Measurements from ENCODE around the gene B3GALT4.
A peak's percentile ranks its signal among the peaks of the same experiment; 100 is the strongest.

B3GALT4 gene

GRCh38 chr6:33320315-33321181 is 43.6 kb downstream of the B3GALT4 start:
- peaks cover 20% of the 10 kb centered on the region for H3K4me1 ChIP-seq (ENCODE audit: control insufficient read depth, insufficient read depth, low read length)
- 0 out of 2 replicates have a peak overlapping the region, but pooled peaks have one; percentile 18 for H3K27ac ChIP-seq (ENCODE audit: extremely low read depth, low read depth, low read length)
- POLR2A ChIA-PET, result interaction anchor here (1.0 to 1.9 kb wide), 7 partner anchors 21 to 349 kb away, joined by 3 to 13 read pairs (median 4); partner anchors contain the start of genes B3GALT4, PFDN6, PHF1 and RGL2
- no peak overlapping the region; the same call in 1 of the 2 replicates for H3K4me3 ChIP-seq (ENCODE audit: low read depth, low read length)
- H3K9me3 ChIP-seq (ENCODE audit: control insufficient read depth, insufficient read depth, low read depth, low read length), result no peaks in the 10 kb centered on the region
- H3K36me3 ChIP-seq (ENCODE audit: control insufficient read depth in 2 of 2, insufficient read depth in 1 of 2, low read length in 2 of 2), result peaks cover 14 to 41% of the 10 kb centered on the region in 2 experiments
- CTCF ChIA-PET, result interaction anchor here (0.6 to 2.9 kb wide), 5 partner anchors 17 to 198 kb away, joined by 3 to 21 read pairs (median 4); partner anchors contain the start of gene RGL2
- no peak for TF ChIP-seq ZNF138 (tag by site-specific recombination; IDR thresholded peaks at IDR 0.05; ENCODE audit: borderline replicate concordance)
- peak; percentile 59 for TF ChIP-seq ZNF660 (tag by site-specific recombination; IDR thresholded peaks at IDR 0.05)
- TF ChIP-seq ZNF623 (tag by site-specific recombination; IDR thresholded peaks at IDR 0.05), result 0 out of 2 replicates have a peak, but pooled peaks have one; percentile 30
- TF ChIP-seq ZNF394 (tag by site-specific recombination; IDR thresholded peaks at IDR 0.05; ENCODE audit: borderline replicate concordance), result peak; percentile 70
- peak; percentile 97 for TF ChIP-seq ZEB2 (tag by site-specific recombination; IDR thresholded peaks at IDR 0.05)
- no peak for TF ChIP-seq ZNF571 (tag by site-specific recombination; IDR thresholded peaks at IDR 0.05)
- TF ChIP-seq HOXD13 (CRISPR knock-in tag; IDR thresholded peaks at IDR 0.05; ENCODE audit: borderline replicate concordance), result no peak
- TF ChIP-seq ZNF37A (tag by site-specific recombination; IDR thresholded peaks at IDR 0.05), result no peak
- TF ChIP-seq ZFP69B (tag by site-specific recombination; IDR thresholded peaks at IDR 0.05), result peak; percentile 46; the same call in 1 of the 2 replicates
- peak; percentile 28; the same call in 1 of the 2 replicates for TF ChIP-seq OSR2 (tag by site-specific recombination; IDR thresholded peaks at IDR 0.05)
- TF ChIP-seq FEZF1 (tag by site-specific recombination; IDR thresholded peaks at IDR 0.05), result no peak
- no peak for TF ChIP-seq PBX3 (CRISPR knock-in tag; IDR thresholded peaks at IDR 0.05)
- TF ChIP-seq ZNF362 (tag by site-specific recombination; IDR thresholded peaks at IDR 0.05), result 0 out of 2 replicates have a peak, but pooled peaks have one; percentile 29
- TF ChIP-seq ZNF18 (tag by site-specific recombination; IDR thresholded peaks at IDR 0.05), result no peak
- no peak for TF ChIP-seq ZNF155 (tag by site-specific recombination; IDR thresholded peaks at IDR 0.05)
- TF ChIP-seq ZNF175 (tag by site-specific recombination; IDR thresholded peaks at IDR 0.05), result no peak
- TF ChIP-seq KLF9 (tag by site-specific recombination; IDR thresholded peaks at IDR 0.05; ENCODE audit: low read depth), result 0 out of 2 replicates have a peak, but pooled peaks have one; percentile 15
- no peak for TF ChIP-seq ZNF792 (tag by site-specific recombination; IDR thresholded peaks at IDR 0.05)
- no peak for TF ChIP-seq REST (tag by site-specific recombination; IDR thresholded peaks at IDR 0.05)
- no peak for TF ChIP-seq ZNF621 (tag by site-specific recombination; IDR thresholded peaks at IDR 0.05)
- no peak for TF ChIP-seq PRDM1 (tag by site-specific recombination; IDR thresholded peaks at IDR 0.05)
- no peak for TF ChIP-seq ZNF426 (tag by site-specific recombination; IDR thresholded peaks at IDR 0.05)
- TF ChIP-seq ZFP41 (tag by site-specific recombination; IDR thresholded peaks at IDR 0.05; ENCODE audit: borderline replicate concordance), result no peak
- TF ChIP-seq ELK4 (IDR thresholded peaks at IDR 0.05; ENCODE audit: borderline replicate concordance, low read depth, low read length), result no peak
- TF ChIP-seq ZNF626 (tag by site-specific recombination; IDR thresholded peaks at IDR 0.05), result no peak
- TF ChIP-seq ZNF664 (tag by site-specific recombination; IDR thresholded peaks at IDR 0.05), result no peak
- no peak for TF ChIP-seq ZNF560 (tag by site-specific recombination; IDR thresholded peaks at IDR 0.05; ENCODE audit: borderline replicate concordance)
